SU-DHL-6 (cell line): ENCODE data around the gene NFIA.

Experiments
- H2AFZ ChIP-seq: fragments of 200-600 bp; sonication (generic); 2 replicates; pipeline ENCODE4 v1.6.1; 2014; ENCODE audit warnings: low read depth, mild to moderate bottlenecking, moderate library complexity, mixed read lengths, antibody characterized with exemption, low read length; ENCODE audit not compliant: severe bottlenecking
- H3F3A ChIP-seq: fragments of 200-600 bp; shearing (Covaris generic); 2 replicates; pipeline ENCODE4 v1.6.0; 2016; ENCODE audit warnings: antibody characterized with exemption, mild to moderate bottlenecking; ENCODE audit not compliant: insufficient read depth
- H3K27ac ChIP-seq: fragments of 200-600 bp; sonication (generic); 2 replicates; pipeline ENCODE4 v1.5.1; 2016; ENCODE audit warnings: low read depth, mild to moderate bottlenecking, low read length, moderate library complexity, mixed read lengths
- H3K27me3 ChIP-seq: fragments of 200-600 bp; sonication (generic), shearing (Covaris generic); 2 replicates; pipeline ENCODE4 v1.6.0; 2014; ENCODE audit warnings: mild to moderate bottlenecking, low read length
- H3K36me3 ChIP-seq: fragments of 200-600 bp; sonication (generic); 2 replicates; pipeline ENCODE4 v1.6.1; 2014; ENCODE audit warnings: mild to moderate bottlenecking, low read length, mixed read lengths
- H3K4me2 ChIP-seq: fragments of 300-600, 200-600 bp; shearing (Covaris generic), sonication (generic); 2 replicates; pipeline ENCODE4 v1.6.0; 2014; ENCODE audit warnings: low read length, low read depth, mild to moderate bottlenecking; ENCODE audit not compliant: poor library complexity, severe bottlenecking
- H3K4me3 ChIP-seq: fragments of 200-600 bp; sonication (generic); 2 replicates; pipeline ENCODE4 v1.5.1; 2014; ENCODE audit warnings: antibody characterized with exemption, low read length, mild to moderate bottlenecking, mixed read lengths; ENCODE audit not compliant: insufficient read depth, poor library complexity, severe bottlenecking
- H3K79me2 ChIP-seq: fragments of 200-600 bp; sonication (generic); 2 replicates; pipeline ENCODE4 v1.6.1; 2014; ENCODE audit warnings: mild to moderate bottlenecking, low read length, moderate library complexity; ENCODE audit not compliant: insufficient read depth
- H3K9ac ChIP-seq: fragments of 200-600 bp; sonication (generic); 2 replicates; pipeline ENCODE4 v1.7.0; 2014; ENCODE audit warnings: mild to moderate bottlenecking, low read length
- H3K9me2 ChIP-seq: fragments of 200-600 bp; sonication (generic); replicated peaks from 2 replicates; pipeline ENCODE4 v1.6.1; 2014; ENCODE audit warnings: low read length; ENCODE audit not compliant: insufficient read depth
- H3K9me3 ChIP-seq: fragments of 200-600 bp; sonication (generic); 2 replicates; pipeline ENCODE4 v1.6.1; 2014; ENCODE audit warnings: low read length, mixed read lengths; ENCODE audit not compliant: insufficient read depth
- H4K20me1 ChIP-seq: fragments of 200-600 bp; sonication (generic); 2 replicates; pipeline ENCODE4 v1.6.1; 2014; ENCODE audit warnings: low read depth, mild to moderate bottlenecking, antibody characterized with exemption, low read length, moderate library complexity, mixed read lengths
- CTCF ChIP-seq: fragments of 200-600 bp; sonication (generic); IDR thresholded peaks from one replicate; pipeline ENCODE4 v1.5.1; 2017; ENCODE audit warnings: antibody characterized with exemption, mild to moderate bottlenecking, low read length, moderate library complexity; ENCODE audit not compliant: insufficient read depth, poor library complexity, severe bottlenecking
- EZH2phosphoT487 ChIP-seq: fragments of 200-600 bp; sonication (generic), shearing (Covaris generic); conservative IDR thresholded peaks from 2 replicates; pipeline ENCODE4 v1.6.1; 2018; ENCODE audit warnings: mild to moderate bottlenecking, antibody characterized with exemption, low read length, moderate library complexity, mixed read lengths

NFIA gene

GRCh38 chr1:61053712-61054600 is 28.4 kb upstream of the NFIA start:
- Histone ChIP-seq H3K9ac (0 out of 2 replicates have a peak overlapping the region, but pooled peaks have one; percentile 14), H4K20me1 (no peaks in the 10 kb centered on the region), H3F3A (peaks cover 9% of the 10 kb centered on the region; the same call in 1 of the 2 replicates), H3K79me2 (no peaks in the 10 kb centered on the region), H3K27ac (no peak overlapping the region), H3K9me2 (no peaks in the 10 kb centered on the region), H3K36me3 (no peaks in the 10 kb centered on the region), H3K27me3 (no peaks in the 10 kb centered on the region), H3K4me2 (peak overlapping the region; percentile 51), H3K4me3 (peak overlapping the region; percentile 38), H2AFZ (peak overlapping the region; percentile 61), H3K9me3 (no peaks in the 10 kb centered on the region)
- TF ChIP-seq EZH2phosphoT487 (no peak), CTCF (no peak)

- H3K9me2 ChIP-seq: no peaks in the 10 kb centered on the region
- peaks cover 9% of the 10 kb centered on the region; the same call in 1 of the 2 replicates for H3F3A ChIP-seq
- H3K27ac ChIP-seq: no peak overlapping the region
- no peak overlapping the region for H3K4me3 ChIP-seq
- no peaks in the 10 kb centered on the region for H4K20me1 ChIP-seq
- TF ChIP-seq EZH2phosphoT487: no peak
- no peak for TF ChIP-seq CTCF
- no peaks in the 10 kb centered on the region for H3K27me3 ChIP-seq
- no peaks in the 10 kb centered on the region for H3K79me2 ChIP-seq
- H3K9ac ChIP-seq: no peak overlapping the region
- no peaks in the 10 kb centered on the region for H3K9me3 ChIP-seq
- no peak overlapping the region for H2AFZ ChIP-seq
- H3K4me2 ChIP-seq: no peak overlapping the region
- no peaks in the 10 kb centered on the region for H3K36me3 ChIP-seq
Observed at GRCh38 chr1:61054601-61054993, 27.8 kb upstream of the NFIA start.

- no peak overlapping the region for H2AFZ ChIP-seq
- no peaks in the 10 kb centered on the region for H3K27me3 ChIP-seq
Observed at GRCh38 chr1:61055110-61055614, 27.2 kb upstream of the NFIA start.

More at GRCh38 chr1:61055110-61055614, 27.2 kb upstream of the NFIA start:
- TF ChIP-seq CTCF: no peak
- TF ChIP-seq EZH2phosphoT487: no peak
- Histone ChIP-seq H3K79me2 (no peaks in the 10 kb centered on the region), H3K9me3 (no peaks in the 10 kb centered on the region), H3K36me3 (no peaks in the 10 kb centered on the region), H3K9ac (no peak overlapping the region), H4K20me1 (no peaks in the 10 kb centered on the region), H3K9me2 (no peaks in the 10 kb centered on the region), H3F3A (peaks cover 9% of the 10 kb centered on the region; the same call in 1 of the 2 replicates), H3K27ac (no peak overlapping the region), H3K4me3 (no peak overlapping the region), H3K4me2 (no peak overlapping the region)
